Endothelial cell of umbilical vein (primary cell): ENCODE data around the gene CIC. TPM values are rescaled to one million over a fixed set of nuclear protein-coding genes. Genes with fewer than 3 reads are reported as not detected.
A peak's percentile ranks its signal among the peaks of the same experiment; 100 is the strongest.

Source experiments
- BruUV-seq: library from RNA; stranded (reverse); fragments of 400-500 nt; replicated peaks from 2 replicates; lab custom pipeline; 2021; lab: Mats Ljungman, UMichigan
- CTCF ChIA-PET: fragments of 300-600, 350-600 bp; sonication (Branson Sonifier 250); formaldehyde crosslinking; loops from one replicate; lab custom pipeline; 2021; ENCODE audit warnings: antibody characterized with exemption, inconsistent platforms; lab: Charles Lee
- POLR2A ChIA-PET: fragments of 300-600, 350-600 bp; sonication (Branson Sonifier 250); formaldehyde crosslinking; loops from one replicate; lab custom pipeline; 2021; ENCODE audit warnings: antibody characterized with exemption, inconsistent platforms; lab: Charles Lee
- DNase-seq: peaks from one replicate; pipeline ENCODE4 v3.0.0-alpha.2; 2011; ENCODE audit warnings: low read depth, low spot score
- FAIRE-seq: peaks from 2 replicates; lab custom pipeline; 2011; peaks lifted over from hg19 to GRCh38; lab: Jason Lieb, UNC
- H2AFZ ChIP-seq: 2 replicates; pipeline ENCODE4 v1.6.0; 2012; ENCODE audit warnings: low read depth, low read length, control low read depth, inconsistent platforms
- H3K27ac ChIP-seq: 2 replicates; pipeline ENCODE4 v1.5.1; 2011; ENCODE audit warnings: low read depth, mild to moderate bottlenecking, control low read depth, low read length, moderate library complexity; ENCODE audit not compliant: insufficient read depth
- H3K27me3 ChIP-seq, 2 experiments: 2 replicates each; pipeline versions ENCODE4 v1.6.0 to v1.6.1; 2011; ENCODE audit warnings: low read length in 2 of 2, mixed read lengths in 1 of 2; ENCODE audit not compliant: control insufficient read depth in 2 of 2, insufficient read depth in 2 of 2
- H3K36me3 ChIP-seq, 2 experiments: 2 replicates in 1 of 2; 3 replicates in 1 of 2; pipeline ENCODE4 v1.5.1; 2011; ENCODE audit warnings: low read length in 2 of 2, mild to moderate bottlenecking in 1 of 2, moderate library complexity in 1 of 2; ENCODE audit not compliant: control insufficient read depth in 2 of 2, insufficient read depth in 2 of 2; ENCODE audit errors: extremely low read depth in 1 of 2
- H3K4me1 ChIP-seq: 3 replicates; pipeline ENCODE4 v1.5.1; 2011; ENCODE audit warnings: mild to moderate bottlenecking, low read length; ENCODE audit not compliant: control insufficient read depth, insufficient read depth; ENCODE audit errors: extremely low read depth
- H3K4me2 ChIP-seq: 2 replicates; pipeline ENCODE4 v1.6.1; 2011; ENCODE audit warnings: low read length, control low read depth, mixed read lengths; ENCODE audit not compliant: insufficient read depth
- H3K4me3 ChIP-seq, 3 experiments: fragments of 200-600 bp in 1 of 3; sonication (generic), shearing (Covaris generic) in 1 of 3; replicated peaks in 1 of 3; 2 replicates each; pipeline ENCODE4 v1.5.1; 2011 to 2016; ENCODE audit warnings: control low read depth in 3 of 3, low read length in 3 of 3, mild to moderate bottlenecking in 2 of 3, inconsistent platforms in 1 of 3, low read depth in 1 of 3, moderate library complexity in 1 of 3; ENCODE audit not compliant: insufficient read depth in 1 of 3
- H3K79me2 ChIP-seq: 2 replicates; pipeline ENCODE4 v1.6.0; 2012; ENCODE audit warnings: low read length, inconsistent platforms; ENCODE audit not compliant: control insufficient read depth, insufficient read depth
- H3K9ac ChIP-seq: replicated peaks from 2 replicates; pipeline ENCODE3; 2011; ENCODE audit warnings: low read length, control low read depth; ENCODE audit not compliant: insufficient read depth; ENCODE audit errors: extremely low read depth
- H3K9me1 ChIP-seq: replicated peaks from 3 replicates; pipeline ENCODE4 v1.6.0; 2011; ENCODE audit warnings: mild to moderate bottlenecking, low read length; ENCODE audit not compliant: control insufficient read depth, insufficient read depth; ENCODE audit errors: extremely low read depth
- H3K9me3 ChIP-seq: replicated peaks from 2 replicates; pipeline ENCODE4 v1.5.1; 2012; ENCODE audit warnings: low read length, inconsistent platforms; ENCODE audit not compliant: control insufficient read depth, insufficient read depth
- H4K20me1 ChIP-seq: replicated peaks from 2 replicates; pipeline ENCODE3; 2011; ENCODE audit warnings: mild to moderate bottlenecking, low read length; ENCODE audit not compliant: control insufficient read depth, insufficient read depth; ENCODE audit errors: extremely low read depth
- EZH2 ChIP-seq: IDR thresholded peaks from 2 replicates; pipeline ENCODE4 v1.6.1; 2012; ENCODE audit warnings: borderline replicate concordance, low read depth, mild to moderate bottlenecking, moderate library complexity, low read length, inconsistent platforms; ENCODE audit not compliant: severe bottlenecking
- FOS ChIP-seq: IDR thresholded peaks from 2 replicates; pipeline ENCODE4 v1.6.1; 2011; ENCODE audit warnings: mild to moderate bottlenecking, low read length, moderate library complexity, borderline replicate concordance; ENCODE audit not compliant: insufficient read depth
- GATA2 ChIP-seq: IDR thresholded peaks from 2 replicates; pipeline ENCODE4 v1.7.0; 2011; ENCODE audit warnings: low read depth, mild to moderate bottlenecking, moderate library complexity, mixed read lengths, low read length; ENCODE audit not compliant: insufficient read length, insufficient read depth
- MAX ChIP-seq: IDR thresholded peaks from 2 replicates; pipeline ENCODE4 v1.6.1; 2011; ENCODE audit not compliant: insufficient read depth, insufficient read length
- MYC ChIP-seq: IDR thresholded peaks from one replicate; pipeline ENCODE4 v1.6.1; 2011; ENCODE audit warnings: mild to moderate bottlenecking, low read depth, low read length
- POLR2A ChIP-seq: IDR thresholded peaks from 2 replicates; pipeline ENCODE4 v1.6.1; 2012; ENCODE audit warnings: low read depth, mild to moderate bottlenecking, control low read depth, low read length
- POLR2AphosphoS5 ChIP-seq: IDR thresholded peaks from 2 replicates; pipeline ENCODE4 v1.6.1; 2012; ENCODE audit warnings: low read depth, mild to moderate bottlenecking, control low read depth, low read length, moderate library complexity; ENCODE audit not compliant: insufficient read depth
- dilution Hi-C: fragments of 300-500 bp; cut with MboI; formaldehyde crosslinking; loops from one replicate; pipeline ENCODE4 v1.15.0; 2019; ENCODE audit warnings: low sequenced_read_pairs; ENCODE audit not compliant: extremely low pct_ligation_motif_present
- intact Hi-C: fragments of 100-400 bp; cut with micrococcal nuclease; formaldehyde crosslinking; loops from one replicate; pipeline ENCODE4 v1.10.0; 2022
- polyA plus RNA-seq, 4 experiments: library from polyadenylated mRNA; depleted of rRNA in 3 of 4; stranded (reverse) in 3 of 4; unstranded in 1 of 4; fragments of >200 nt; gene quantifications; 2 replicates each; pipeline versions ENCODE4 v1.2.1 to v1.2.3, GENCODE V29; 2011 to 2012; ENCODE audit warnings: missing spikeins in 1 of 4
- total RNA-seq: library from RNA; stranded (reverse); gene quantifications from 2 replicates; pipeline ENCODE4 v1.2.3, GENCODE V29; 2021

Gene CIC
- total and polyA plus RNA-seq, 2 donors (not counting 3 experiments of a cell fraction or from before 2014, with no cell fraction given) = 18.4 to 86.0 TPM

GRCh38 chr19:42281146-42281826 is 12.2 kb downstream of the CIC start:
- Histone ChIP-seq H3K9me3 (no peaks in the 10 kb centered on the region), H3K9me1 (no peaks in the 10 kb centered on the region), H3K36me3 (no peaks in the 10 kb centered on the region), H2AFZ (no peak overlapping the region), H4K20me1 (no peaks in the 10 kb centered on the region), H3K27ac (peak overlapping the region; percentile 60), H3K4me3 (peak overlapping the region in 2 of 3 experiments; percentile 24 to 74), H3K4me2 (peak overlapping the region; percentile 45), H3K27me3 (no peaks in the 10 kb centered on the region), H3K79me2 (peaks cover 26% of the 10 kb centered on the region), H3K4me1 (peaks cover 63% of the 10 kb centered on the region), H3K9ac (peak overlapping the region; percentile 19)
- CTCF ChIA-PET = interaction anchor here (0.6 to 7.4 kb wide), 4 partner anchors 11 to 141 kb away, joined by 3 to 365 read pairs (median 3); partner anchors contain the start of gene GSK3A
- dilution Hi-C loops (no loop called here), intact Hi-C loops (loop anchor here (2.0 kb wide), 3 partner anchors 64 to 168 kb away; partner anchors contain the start of genes DEDD2 and POU2F2)
- BruUV-seq = no TSS peak
- FAIRE-seq (peak; percentile 77), DNase-seq (peak; percentile 69)
- POLR2A ChIA-PET = interaction anchor here (0.5 to 1.7 kb wide), 3 partner anchors 11 to 33 kb away, joined by 3 to 6 read pairs (median 5); no protein-coding TSS in a partner anchor
- TF ChIP-seq MYC (no peak), POLR2A (peak; percentile 21), POLR2AphosphoS5 (no peak)

DNA sequence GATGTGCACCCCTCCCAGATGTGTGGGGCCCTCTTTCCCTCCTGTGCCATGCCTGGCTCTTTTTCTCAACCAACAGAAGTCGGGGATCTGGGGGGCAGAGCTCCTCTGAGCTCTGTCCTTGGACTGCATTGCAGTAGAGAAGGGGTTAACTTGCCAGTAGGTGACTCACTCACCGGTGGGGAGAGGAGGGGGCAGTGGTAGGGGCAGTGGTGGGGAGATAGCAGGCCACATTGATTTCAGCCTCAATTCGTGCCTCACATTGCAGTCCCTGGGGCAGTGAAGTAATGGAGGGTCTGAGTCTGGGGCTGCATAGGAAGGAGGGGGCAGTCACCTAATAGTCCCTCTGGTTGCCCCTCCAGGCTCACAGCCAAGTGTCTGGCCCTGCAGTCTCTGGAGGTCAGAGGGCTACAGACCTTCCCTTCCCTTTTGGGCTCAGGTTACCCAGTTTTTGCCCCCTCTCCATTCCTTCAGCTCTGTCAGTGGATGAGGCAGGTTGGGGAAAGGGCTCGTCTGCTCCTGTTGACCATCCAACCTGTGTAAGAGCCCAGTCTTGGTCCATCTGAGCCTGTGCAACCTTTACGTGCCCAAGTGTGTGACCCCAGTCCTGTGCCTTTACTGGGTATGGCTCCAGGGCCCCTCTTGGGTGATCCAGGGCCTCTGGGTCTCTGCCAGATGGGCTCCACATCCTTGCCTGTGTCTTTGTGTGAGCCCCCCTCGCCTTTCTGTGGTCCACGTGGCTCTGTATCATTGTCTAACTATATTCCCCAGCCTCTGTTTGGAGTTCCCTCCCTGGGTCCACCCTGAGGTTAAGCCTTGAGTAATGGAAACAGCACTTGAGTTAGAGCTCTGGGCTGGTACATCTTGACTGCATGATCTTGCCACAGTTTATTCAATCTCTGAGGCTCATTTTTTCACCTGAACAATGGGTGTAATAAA is 13.0 kb downstream of the CIC start:
- no peaks in the 10 kb centered on the region for H3K9me1 ChIP-seq
- peak; percentile 67 for FAIRE-seq
- ChIA-PET POLR2A (interaction anchor here (0.8 to 1.7 kb wide), 2 partner anchors 12 to 34 kb away, joined by 3 to 6 read pairs; no protein-coding TSS in a partner anchor), CTCF (interaction anchor here (0.6 to 7.4 kb wide), 4 partner anchors 11 to 142 kb away, joined by 3 to 365 read pairs (median 3); partner anchors contain the start of gene GSK3A)
- peaks cover 26% of the 10 kb centered on the region for H3K79me2 ChIP-seq
- no peaks in the 10 kb centered on the region for H3K27me3 ChIP-seq
- H4K20me1 ChIP-seq = no peaks in the 10 kb centered on the region
- peak; percentile 72 for DNase-seq
- no TSS peak for BruUV-seq
- H3K4me2 ChIP-seq = peak overlapping the region; percentile 45
- H2AFZ ChIP-seq = no peak overlapping the region
- intact Hi-C loops (loop anchor here (2.0 kb wide), 3 partner anchors 65 to 169 kb away; partner anchors contain the start of genes DEDD2 and POU2F2), dilution Hi-C loops (no loop called here)
- H3K27ac ChIP-seq = peak overlapping the region; percentile 39
- H3K36me3 ChIP-seq = peaks cover 0 to 2% of the 10 kb centered on the region in 2 experiments
- H3K4me3 ChIP-seq = peak overlapping the region in 2 of 3 experiments; percentile 2 to 24
- TF ChIP-seq FOS = peak; percentile 58
- TF ChIP-seq GATA2 = no peak
- TF ChIP-seq MAX = peak; percentile 5
- no peak for TF ChIP-seq MYC
- no peak for TF ChIP-seq EZH2
- H3K9ac ChIP-seq = no peak overlapping the region
- H3K4me1 ChIP-seq = peaks cover 64% of the 10 kb centered on the region
- no peaks in the 10 kb centered on the region for H3K9me3 ChIP-seq
